GM19043 (cell line): ENCODE data around the gene MAP3K21.

Experiments
- ATAC-seq: cut with Tn5 transposase; IDR thresholded peaks from one replicate; pipeline ENCODE4 v1.9.1; 2021; ENCODE audit warnings: low read depth; ENCODE audit not compliant: unreplicated experiment

The MAP3K21 gene

GRCh38 chr1:233431753-233432403, 104.4 kb downstream of the MAP3K21 start:
- ATAC-seq: no peak

DNA sequence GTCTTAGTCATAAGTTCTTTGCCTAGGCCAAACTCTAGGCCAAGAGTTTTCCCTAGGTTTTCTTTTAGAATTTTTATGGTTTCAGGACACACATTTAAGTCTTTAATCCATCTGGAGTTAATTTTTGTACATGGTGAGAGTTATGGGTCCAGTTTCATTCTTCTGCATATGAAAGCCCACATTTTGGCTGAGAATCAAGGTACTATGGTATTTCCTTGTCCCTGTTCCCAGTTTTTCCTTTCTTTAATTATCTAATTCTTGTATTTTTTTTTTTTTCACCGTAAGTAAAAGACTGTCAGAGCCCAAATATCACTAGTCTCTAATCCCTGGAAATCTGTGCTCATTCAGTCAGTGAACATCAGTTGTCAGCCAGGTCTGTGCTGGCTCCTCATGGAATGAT, 105.4 kb downstream of the MAP3K21 start:
- no peak for ATAC-seq

DNA sequence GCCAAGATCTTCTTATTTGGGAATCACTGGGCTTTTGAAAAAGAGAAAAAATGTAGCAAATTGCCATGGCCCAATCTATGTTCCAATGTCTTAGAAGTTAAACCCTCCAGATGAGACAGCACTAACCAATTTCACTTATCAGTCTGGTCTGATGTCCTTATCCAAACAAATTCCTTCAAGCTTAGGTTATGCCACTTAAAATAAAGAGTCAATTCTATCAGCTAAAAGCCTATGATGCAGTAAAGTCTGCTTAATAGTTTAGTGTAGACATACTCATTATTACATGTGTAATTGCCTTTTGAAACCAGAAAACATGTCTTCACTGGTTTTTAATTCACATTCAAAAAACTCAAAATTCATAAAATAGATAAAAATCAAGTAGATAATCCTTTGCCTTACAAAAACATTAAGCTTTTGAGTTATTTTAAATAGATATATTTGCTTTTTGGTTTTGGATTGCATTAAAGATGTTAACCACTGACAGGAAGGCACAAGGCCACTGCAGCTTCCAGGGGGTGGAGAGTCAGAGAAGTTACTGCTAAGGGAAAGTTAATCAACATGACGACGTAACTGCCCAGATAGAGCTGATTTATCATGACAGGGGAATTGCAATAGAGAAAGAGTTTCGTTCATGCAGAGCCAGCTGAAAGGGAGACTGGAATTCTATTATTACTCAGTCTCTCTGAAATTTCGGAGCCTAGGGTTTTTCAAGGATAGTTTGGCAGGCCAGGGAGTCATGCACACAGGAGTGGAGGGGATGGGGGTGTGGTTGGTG, 106.1 kb downstream of the MAP3K21 start:
- ATAC-seq: no peak
